Endothelial cell of umbilical vein (primary cell): Measurements from ENCODE around the gene INS. TPM values are rescaled to one million over a fixed set of nuclear protein-coding genes. Genes with fewer than 3 reads are reported as not detected.

Source experiments
- BruUV-seq: library from RNA; stranded (reverse); fragments of 400-500 nt; replicated peaks from 2 replicates; lab custom pipeline; 2021; lab: Mats Ljungman, UMichigan
- CTCF ChIA-PET: fragments of 300-600, 350-600 bp; sonication (Branson Sonifier 250); formaldehyde crosslinking; loops from one replicate; lab custom pipeline; 2021; ENCODE audit warnings: antibody characterized with exemption, inconsistent platforms; lab: Charles Lee
- POLR2A ChIA-PET: fragments of 300-600, 350-600 bp; sonication (Branson Sonifier 250); formaldehyde crosslinking; loops from one replicate; lab custom pipeline; 2021; ENCODE audit warnings: antibody characterized with exemption, inconsistent platforms; lab: Charles Lee
- DNase-seq: peaks from one replicate; pipeline ENCODE4 v3.0.0-alpha.2; 2011; ENCODE audit warnings: low read depth, low spot score
- FAIRE-seq: peaks from 2 replicates; lab custom pipeline; 2011; peaks lifted over from hg19 to GRCh38; lab: Jason Lieb, UNC
- H2AFZ ChIP-seq: 2 replicates; pipeline ENCODE4 v1.6.0; 2012; ENCODE audit warnings: low read depth, low read length, control low read depth, inconsistent platforms
- H3K27ac ChIP-seq: 2 replicates; pipeline ENCODE4 v1.5.1; 2011; ENCODE audit warnings: low read depth, mild to moderate bottlenecking, control low read depth, low read length, moderate library complexity; ENCODE audit not compliant: insufficient read depth
- H3K27me3 ChIP-seq, 2 experiments: 2 replicates each; pipeline versions ENCODE4 v1.6.0 to v1.6.1; 2011; ENCODE audit warnings: low read length in 2 of 2, mixed read lengths in 1 of 2; ENCODE audit not compliant: control insufficient read depth in 2 of 2, insufficient read depth in 2 of 2
- H3K36me3 ChIP-seq, 2 experiments: 2 replicates in 1 of 2; 3 replicates in 1 of 2; pipeline ENCODE4 v1.5.1; 2011; ENCODE audit warnings: low read length in 2 of 2, mild to moderate bottlenecking in 1 of 2, moderate library complexity in 1 of 2; ENCODE audit not compliant: control insufficient read depth in 2 of 2, insufficient read depth in 2 of 2; ENCODE audit errors: extremely low read depth in 1 of 2
- H3K4me1 ChIP-seq: 3 replicates; pipeline ENCODE4 v1.5.1; 2011; ENCODE audit warnings: mild to moderate bottlenecking, low read length; ENCODE audit not compliant: control insufficient read depth, insufficient read depth; ENCODE audit errors: extremely low read depth
- H3K4me2 ChIP-seq: 2 replicates; pipeline ENCODE4 v1.6.1; 2011; ENCODE audit warnings: low read length, control low read depth, mixed read lengths; ENCODE audit not compliant: insufficient read depth
- H3K4me3 ChIP-seq, 3 experiments: fragments of 200-600 bp in 1 of 3; sonication (generic), shearing (Covaris generic) in 1 of 3; replicated peaks in 1 of 3; 2 replicates each; pipeline ENCODE4 v1.5.1; 2011 to 2016; ENCODE audit warnings: control low read depth in 3 of 3, low read length in 3 of 3, mild to moderate bottlenecking in 2 of 3, inconsistent platforms in 1 of 3, low read depth in 1 of 3, moderate library complexity in 1 of 3; ENCODE audit not compliant: insufficient read depth in 1 of 3
- H3K79me2 ChIP-seq: 2 replicates; pipeline ENCODE4 v1.6.0; 2012; ENCODE audit warnings: low read length, inconsistent platforms; ENCODE audit not compliant: control insufficient read depth, insufficient read depth
- H3K9ac ChIP-seq: replicated peaks from 2 replicates; pipeline ENCODE3; 2011; ENCODE audit warnings: low read length, control low read depth; ENCODE audit not compliant: insufficient read depth; ENCODE audit errors: extremely low read depth
- H3K9me1 ChIP-seq: replicated peaks from 3 replicates; pipeline ENCODE4 v1.6.0; 2011; ENCODE audit warnings: mild to moderate bottlenecking, low read length; ENCODE audit not compliant: control insufficient read depth, insufficient read depth; ENCODE audit errors: extremely low read depth
- H3K9me3 ChIP-seq: replicated peaks from 2 replicates; pipeline ENCODE4 v1.5.1; 2012; ENCODE audit warnings: low read length, inconsistent platforms; ENCODE audit not compliant: control insufficient read depth, insufficient read depth
- H4K20me1 ChIP-seq: replicated peaks from 2 replicates; pipeline ENCODE3; 2011; ENCODE audit warnings: mild to moderate bottlenecking, low read length; ENCODE audit not compliant: control insufficient read depth, insufficient read depth; ENCODE audit errors: extremely low read depth
- CTCF ChIP-seq, 2 donors: IDR thresholded peaks; 1 replicate in 1 of 2; 2 replicates in 1 of 2; pipeline ENCODE4 v1.5.1; 2011; ENCODE audit warnings: low read length in 2 of 2, mild to moderate bottlenecking in 2 of 2, moderate library complexity in 2 of 2, control low read depth in 1 of 2, inconsistent platforms in 1 of 2, low read depth in 1 of 2; ENCODE audit not compliant: insufficient read depth in 1 of 2; ENCODE audit errors: extremely low read depth in 1 of 2
- EZH2 ChIP-seq: IDR thresholded peaks from 2 replicates; pipeline ENCODE4 v1.6.1; 2012; ENCODE audit warnings: borderline replicate concordance, low read depth, mild to moderate bottlenecking, moderate library complexity, low read length, inconsistent platforms; ENCODE audit not compliant: severe bottlenecking
- FOS ChIP-seq: IDR thresholded peaks from 2 replicates; pipeline ENCODE4 v1.6.1; 2011; ENCODE audit warnings: mild to moderate bottlenecking, low read length, moderate library complexity, borderline replicate concordance; ENCODE audit not compliant: insufficient read depth
- GATA2 ChIP-seq: IDR thresholded peaks from 2 replicates; pipeline ENCODE4 v1.7.0; 2011; ENCODE audit warnings: low read depth, mild to moderate bottlenecking, moderate library complexity, mixed read lengths, low read length; ENCODE audit not compliant: insufficient read length, insufficient read depth
- JUN ChIP-seq: IDR thresholded peaks from 2 replicates; pipeline ENCODE4 v1.6.1; 2011; ENCODE audit warnings: borderline replicate concordance, low read depth; ENCODE audit not compliant: insufficient read length, insufficient read depth
- MAX ChIP-seq: IDR thresholded peaks from 2 replicates; pipeline ENCODE4 v1.6.1; 2011; ENCODE audit not compliant: insufficient read depth, insufficient read length
- MYC ChIP-seq: IDR thresholded peaks from one replicate; pipeline ENCODE4 v1.6.1; 2011; ENCODE audit warnings: mild to moderate bottlenecking, low read depth, low read length
- POLR2A ChIP-seq: IDR thresholded peaks from 2 replicates; pipeline ENCODE4 v1.6.1; 2012; ENCODE audit warnings: low read depth, mild to moderate bottlenecking, control low read depth, low read length
- POLR2AphosphoS5 ChIP-seq: IDR thresholded peaks from 2 replicates; pipeline ENCODE4 v1.6.1; 2012; ENCODE audit warnings: low read depth, mild to moderate bottlenecking, control low read depth, low read length, moderate library complexity; ENCODE audit not compliant: insufficient read depth
- dilution Hi-C: fragments of 300-500 bp; cut with MboI; formaldehyde crosslinking; loops from one replicate; pipeline ENCODE4 v1.15.0; 2019; ENCODE audit warnings: low sequenced_read_pairs; ENCODE audit not compliant: extremely low pct_ligation_motif_present
- intact Hi-C: fragments of 100-400 bp; cut with micrococcal nuclease; formaldehyde crosslinking; loops from one replicate; pipeline ENCODE4 v1.10.0; 2022
- polyA plus RNA-seq, 4 experiments: library from polyadenylated mRNA; depleted of rRNA in 3 of 4; stranded (reverse) in 3 of 4; unstranded in 1 of 4; fragments of >200 nt; gene quantifications; 2 replicates each; pipeline versions ENCODE4 v1.2.1 to v1.2.3, GENCODE V29; 2011 to 2012; ENCODE audit warnings: missing spikeins in 1 of 4
- total RNA-seq: library from RNA; stranded (reverse); gene quantifications from 2 replicates; pipeline ENCODE4 v1.2.3, GENCODE V29; 2021

The INS gene
- total and polyA plus RNA-seq, 2 donors (not counting 3 experiments of a cell fraction or from before 2014, with no cell fraction given), result not detected

- dilution Hi-C loops (no loop called here), intact Hi-C loops (no loop called here)
- Histone ChIP-seq H3K4me1 (no peaks in the 10 kb centered on the region), H3K4me2 (no peak overlapping the region), H3K9ac (no peak overlapping the region), H3K27me3 (no peaks in the 10 kb centered on the region), H4K20me1 (no peaks in the 10 kb centered on the region), H3K9me3 (no peaks in the 10 kb centered on the region), H3K36me3 (no peaks in the 10 kb centered on the region), H3K79me2 (no peaks in the 10 kb centered on the region), H3K9me1 (no peaks in the 10 kb centered on the region), H2AFZ (no peak overlapping the region), H3K4me3 (no peak overlapping the region), H3K27ac (no peak overlapping the region)
- ChIA-PET CTCF (no interaction called here), POLR2A (no interaction called here)
- DNase-seq (no peak), FAIRE-seq (no peak)
- no TSS peak for BruUV-seq
- no peak for TF ChIP-seq GATA2
- no peak for TF ChIP-seq POLR2A
- no peak for TF ChIP-seq CTCF (IDR thresholded peaks at IDR 0.05; ENCODE audit: extremely low read depth in 1 of 2, insufficient read depth in 1 of 2, low read depth in 1 of 2, low read length in 2 of 2)
- TF ChIP-seq FOS, result no peak
- no peak for TF ChIP-seq MYC
- no peak for TF ChIP-seq EZH2
- no peak for TF ChIP-seq MAX
- no peak for TF ChIP-seq JUN
- no peak for TF ChIP-seq POLR2AphosphoS5
These were observed 11.7 kb upstream of the INS start for GRCh38 chr11:2172676-2173075.
